Measurements from ENCODE around the gene OPRM1.

GRCh38 chr6:154274168-154274567, 235.1 kb downstream of the OPRM1 start:
- TF ChIP-seq CTCF (conservative IDR thresholded peaks at IDR 0.05) (no peak), ZFX (IDR thresholded peaks at IDR 0.05) (no peak)
